GM18907 (cell line): ENCODE data around the gene RBMS3.
"Not testable (repeated sequence)": the region's sequence is repeated elsewhere in the genome, so short reads cannot be mapped to it uniquely, and the experiment has no call there.

ENCODE experiments used
- ATAC-seq: cut with Tn5 transposase; IDR thresholded peaks from one replicate; pipeline ENCODE4 v1.9.1; 2021; ENCODE audit warnings: mild to moderate bottlenecking, moderate library complexity; ENCODE audit not compliant: unreplicated experiment

Gene RBMS3

GRCh38 chr3:29514912-29515311 is 234.0 kb downstream of the RBMS3 start:
- ATAC-seq: no peak

- peak; percentile 63 for ATAC-seq
Observed at GRCh38 chr3:29515451-29515850, 234.6 kb downstream of the RBMS3 start.

- no peak for ATAC-seq
Observed at GRCh38 chr3:29516164-29516563, 235.3 kb downstream of the RBMS3 start.

GRCh38 chr3:29520764-29521163 is 239.9 kb downstream of the RBMS3 start:
- ATAC-seq: no peak

- ATAC-seq: no peak
Observed at GRCh38 chr3:29521293-29521692, 240.4 kb downstream of the RBMS3 start.

GRCh38 chr3:29521751-29522150 is 240.9 kb downstream of the RBMS3 start:
- ATAC-seq: no peak

- not testable (repeated sequence) for ATAC-seq
Observed at GRCh38 chr3:29524433-29524832, 243.6 kb downstream of the RBMS3 start.

GRCh38 chr3:29525254-29525881 is 244.5 kb downstream of the RBMS3 start:
- no peak for ATAC-seq

- no peak for ATAC-seq
Observed at GRCh38 chr3:29527246-29527645, 246.4 kb downstream of the RBMS3 start.

GRCh38 chr3:29531644-29532043 is 250.8 kb downstream of the RBMS3 start:
- ATAC-seq: no peak

GRCh38 chr3:29532473-29532872 is 251.6 kb downstream of the RBMS3 start:
- ATAC-seq: no peak

- ATAC-seq: no peak
Observed at GRCh38 chr3:29534006-29534405, 253.1 kb downstream of the RBMS3 start.

GRCh38 chr3:29536016-29536758 is 255.3 kb downstream of the RBMS3 start:
- ATAC-seq: no peak

GRCh38 chr3:29537889-29538609 is 257.2 kb downstream of the RBMS3 start:
- ATAC-seq: no peak

- no peak for ATAC-seq
Observed at GRCh38 chr3:29538610-29538958, 257.7 kb downstream of the RBMS3 start.

GRCh38 chr3:29540544-29540943 is 259.7 kb downstream of the RBMS3 start:
- no peak for ATAC-seq

GRCh38 chr3:29544701-29545363 is 264.0 kb downstream of the RBMS3 start:
- no peak for ATAC-seq

GRCh38 chr3:29545615-29546014 is 264.7 kb downstream of the RBMS3 start:
- ATAC-seq: no peak

GRCh38 chr3:29552051-29552450 is 271.2 kb downstream of the RBMS3 start:
- no peak for ATAC-seq

GRCh38 chr3:29554566-29554965 is 273.7 kb downstream of the RBMS3 start:
- ATAC-seq: no peak

- no peak for ATAC-seq
Observed at GRCh38 chr3:29555590-29555989, 274.7 kb downstream of the RBMS3 start.

- ATAC-seq: no peak
Observed at GRCh38 chr3:29557186-29557585, 276.3 kb downstream of the RBMS3 start.
